H9 (cell line): ENCODE measurements around the gene RPL15. TPM values are rescaled to one million over a fixed set of nuclear protein-coding genes. Genes with fewer than 3 reads are reported as not detected.
A peak's percentile ranks its signal among the peaks of the same experiment; 100 is the strongest.

Source experiments
- DNase-seq: peaks from one replicate; pipeline ENCODE4 v3.0.0-alpha.2; 2017
- H2AFZ ChIP-seq: one replicate; pipeline ENCODE4 v1.6.1; 2013; ENCODE audit warnings: mild to moderate bottlenecking, low read length, control low read depth, moderate library complexity
- H2AK5ac ChIP-seq: 2 replicates; pipeline ENCODE4 v1.6.1; 2013; ENCODE audit warnings: low read length, control low read depth, mixed read lengths; ENCODE audit not compliant: insufficient read length
- H2BK120ac ChIP-seq: one replicate; pipeline ENCODE4 v1.6.1; 2013; ENCODE audit warnings: low read depth, mild to moderate bottlenecking, low read length, control low read depth, inconsistent platforms; ENCODE audit not compliant: poor library complexity, severe bottlenecking
- H2BK12ac ChIP-seq: 2 replicates; pipeline ENCODE4 v1.6.1; 2013; ENCODE audit warnings: low read length, control low read depth, mixed read lengths, low read depth; ENCODE audit not compliant: insufficient read length
- H2BK15ac ChIP-seq: 2 replicates; pipeline ENCODE4 v1.6.1; 2013; ENCODE audit warnings: low read depth, low read length, control low read depth
- H2BK20ac ChIP-seq: one replicate; pipeline ENCODE4 v1.6.1; 2013; ENCODE audit warnings: low read depth, mild to moderate bottlenecking, low read length, control low read depth, inconsistent platforms; ENCODE audit not compliant: poor library complexity, severe bottlenecking
- H2BK5ac ChIP-seq: 2 replicates; pipeline ENCODE4 v1.6.1; 2013; ENCODE audit warnings: low read length, control low read depth, mixed read lengths; ENCODE audit not compliant: insufficient read length
- H3K14ac ChIP-seq: 2 replicates; pipeline ENCODE4 v1.6.1; 2013; ENCODE audit warnings: low read length, control low read depth; ENCODE audit not compliant: insufficient read depth
- H3K18ac ChIP-seq: 2 replicates; pipeline ENCODE4 v1.6.1; 2013; ENCODE audit warnings: low read depth, mild to moderate bottlenecking, mixed read lengths, low read length, control low read depth; ENCODE audit not compliant: insufficient read length
- H3K23ac ChIP-seq: 2 replicates; pipeline ENCODE4 v1.6.1; 2013; ENCODE audit warnings: low read length, control low read depth, mixed read lengths, low read depth; ENCODE audit not compliant: insufficient read length
- H3K23me2 ChIP-seq: 2 replicates; pipeline ENCODE4 v1.6.1; 2013; ENCODE audit warnings: low read depth, mild to moderate bottlenecking, mixed read lengths, low read length, control low read depth; ENCODE audit not compliant: insufficient read length, poor library complexity, severe bottlenecking
- H3K27ac ChIP-seq: 2 replicates; pipeline ENCODE4 v1.5.1; 2013; ENCODE audit warnings: low read length, control low read depth, mixed read lengths, low read depth; ENCODE audit not compliant: insufficient read length
- H3K27me3 ChIP-seq: 2 replicates; pipeline ENCODE4 v1.6.1; 2013; ENCODE audit warnings: low read length, control low read depth, inconsistent platforms; ENCODE audit not compliant: insufficient read depth
- H3K4ac ChIP-seq: 2 replicates; pipeline ENCODE4 v1.6.1; 2013; ENCODE audit warnings: low read depth, mild to moderate bottlenecking, control low read depth, inconsistent platforms, low read length, moderate library complexity
- H3K4me1 ChIP-seq: 2 replicates; pipeline ENCODE4 v1.6.1; 2013; ENCODE audit warnings: low read length, control low read depth, inconsistent platforms; ENCODE audit not compliant: insufficient read depth
- H3K4me2 ChIP-seq: 2 replicates; pipeline ENCODE4 v1.6.1; 2013; ENCODE audit warnings: low read length, control low read depth, mixed read lengths; ENCODE audit not compliant: insufficient read length, insufficient read depth
- H3K56ac ChIP-seq: 2 replicates; pipeline ENCODE4 v1.6.1; 2013; ENCODE audit warnings: low read depth, mild to moderate bottlenecking, mixed read lengths, low read length, control low read depth; ENCODE audit not compliant: insufficient read length
- H3K79me1 ChIP-seq: 2 replicates; pipeline ENCODE4 v1.6.1; 2013; ENCODE audit warnings: low read depth, mild to moderate bottlenecking, moderate library complexity, low read length, control low read depth, inconsistent platforms; ENCODE audit not compliant: insufficient read depth, poor library complexity, severe bottlenecking
- H3K79me2 ChIP-seq: 2 replicates; pipeline ENCODE4 v1.6.1; 2013; ENCODE audit warnings: low read length, control low read depth, inconsistent platforms; ENCODE audit not compliant: insufficient read depth
- H3K9ac ChIP-seq: 2 replicates; pipeline ENCODE4 v1.6.1; 2013; ENCODE audit warnings: low read length, control low read depth, mixed read lengths; ENCODE audit not compliant: insufficient read length; ENCODE audit errors: extremely low read depth
- H3K9me3 ChIP-seq: one replicate; pipeline ENCODE4 v1.6.1; 2013; ENCODE audit warnings: low read depth, low read length, inconsistent platforms; ENCODE audit not compliant: control insufficient read depth
- H3T11ph ChIP-seq: one replicate; pipeline ENCODE4 v1.6.1; 2013; ENCODE audit warnings: mild to moderate bottlenecking, low read length, control low read depth, inconsistent platforms
- H4K20me1 ChIP-seq: one replicate; pipeline ENCODE4 v1.6.1; 2013; ENCODE audit not compliant: control insufficient read depth, insufficient read length, insufficient read depth
- H4K5ac ChIP-seq: 2 replicates; pipeline ENCODE4 v1.6.1; 2013; ENCODE audit warnings: low read depth, mild to moderate bottlenecking, mixed read lengths, low read length, control low read depth; ENCODE audit not compliant: insufficient read length
- H4K8ac ChIP-seq: replicated peaks from 2 replicates; pipeline ENCODE4 v1.6.1; 2013; ENCODE audit warnings: low read length, control low read depth, mixed read lengths, low read depth; ENCODE audit not compliant: insufficient read length
- H4K91ac ChIP-seq: 2 replicates; pipeline ENCODE4 v1.6.1; 2013; ENCODE audit warnings: low read depth, mild to moderate bottlenecking, moderate library complexity, mixed read lengths, low read length, control low read depth; ENCODE audit not compliant: insufficient read length
- H3K27ac Mint-ChIP-seq, 3 experiments: 2 replicates in 2 of 3; 3 replicates in 1 of 3; pipeline ENCODE4 v1.8.0; 2020 to 2021; ENCODE audit warnings: mixed read lengths in 3 of 3, mild to moderate bottlenecking in 1 of 3, moderate library complexity in 1 of 3
- H3K27me3 Mint-ChIP-seq: 2 replicates; pipeline ENCODE4 v1.8.0; 2021; ENCODE audit warnings: low read depth, mild to moderate bottlenecking, moderate library complexity, mixed read lengths
- H3K36me3 Mint-ChIP-seq, 3 experiments: 2 replicates in 2 of 3; 3 replicates in 1 of 3; pipeline ENCODE4 v1.8.0; 2020 to 2021; ENCODE audit warnings: low read depth in 3 of 3, mixed read lengths in 3 of 3; ENCODE audit not compliant: insufficient read depth in 1 of 3
- H3K4me1 Mint-ChIP-seq, 2 experiments: 2 replicates each; pipeline ENCODE4 v1.8.0; 2020; ENCODE audit warnings: mixed read lengths in 2 of 2
- H3K4me3 Mint-ChIP-seq, 2 experiments: 2 replicates in 1 of 2; 3 replicates in 1 of 2; pipeline ENCODE4 v1.8.0; 2020 to 2021; ENCODE audit warnings: mild to moderate bottlenecking in 2 of 2, mixed read lengths in 2 of 2, moderate library complexity in 1 of 2
- H3K9me3 Mint-ChIP-seq, 2 experiments: 2 replicates in 1 of 2; 3 replicates in 1 of 2; pipeline ENCODE4 v1.8.0; 2020; ENCODE audit warnings: mild to moderate bottlenecking in 2 of 2, mixed read lengths in 2 of 2, moderate library complexity in 1 of 2
- CTCF ChIP-seq: fragments of 200-600 bp; sonication (generic); conservative IDR thresholded peaks from 3 replicates; pipeline ENCODE4 v1.8.0; 2021; ENCODE audit warnings: antibody characterized with exemption, mild to moderate bottlenecking
- total RNA-seq: library from RNA; stranded (reverse); gene quantifications from 2 replicates; pipeline ENCODE4 v1.2.1, GENCODE V29; 2021

Gene RPL15
- total RNA-seq, 1 experiment from 2014 or later: 2,794 TPM

GRCh38 chr3:23938688-23939087, 21.8 kb downstream of the RPL15 start:
- H2BK15ac ChIP-seq: no peak overlapping the region
- no peak overlapping the region for H3K23ac ChIP-seq
- no peak overlapping the region for H2BK20ac ChIP-seq
- no peak overlapping the region for H3K4ac ChIP-seq
- peak overlapping the region in 2 of 3 experiments; percentile 17 to 53; a peak in 2 of 7 replicates for H3K27ac Mint-ChIP-seq
- no peak overlapping the region for H3K9ac ChIP-seq
- no peak overlapping the region for H3K18ac ChIP-seq
- H3K36me3 Mint-ChIP-seq: no peaks in the 10 kb centered on the region
- no peak overlapping the region for H2AFZ ChIP-seq
- no peak overlapping the region for H2BK120ac ChIP-seq
- no peaks in the 10 kb centered on the region for H4K20me1 ChIP-seq
- no peak overlapping the region for H3K27ac ChIP-seq
- H3K27me3 ChIP-seq: no peaks in the 10 kb centered on the region
- no peak overlapping the region for H3T11ph ChIP-seq
- H4K91ac ChIP-seq: no peak overlapping the region
- no peak for DNase-seq
- no peak overlapping the region for H3K4me3 Mint-ChIP-seq
- H4K5ac ChIP-seq: no peak overlapping the region
- H3K56ac ChIP-seq: no peak overlapping the region
- no peaks in the 10 kb centered on the region for H3K79me2 ChIP-seq
- peaks cover 2% of the 10 kb centered on the region; the same call in 1 of the 2 replicates for H3K4me1 ChIP-seq
- no peak overlapping the region for H2BK12ac ChIP-seq
- no peaks in the 10 kb centered on the region for H3K79me1 ChIP-seq
- H3K4me1 Mint-ChIP-seq: peaks cover 7% of the 10 kb centered on the region in 2 experiments
- H3K14ac ChIP-seq: no peak overlapping the region
- peaks cover 21% of the 10 kb centered on the region for H3K27me3 Mint-ChIP-seq
- no peak for TF ChIP-seq CTCF
- H2AK5ac ChIP-seq: no peak overlapping the region
- no peak overlapping the region for H3K4me2 ChIP-seq
- H2BK5ac ChIP-seq: no peak overlapping the region
- H3K23me2 ChIP-seq: no peaks in the 10 kb centered on the region
- no peaks in the 10 kb centered on the region for H3K9me3 Mint-ChIP-seq
- H3K9me3 ChIP-seq: no peaks in the 10 kb centered on the region
- H4K8ac ChIP-seq: no peak overlapping the region
